ENCODE results near the gene L3MBTL2.
"Not testable (repeated sequence)": the region's sequence is repeated elsewhere in the genome, so short reads cannot be mapped to it uniquely, and the experiment has no call there.

The L3MBTL2 gene

GRCh38 chr22:41241133-41241676, 36.1 kb downstream of the L3MBTL2 start:
- DNase-seq (ENCODE audit: low spot score) = no peak

- no peak for DNase-seq (ENCODE audit: low spot score)
These were observed 37.4 kb downstream of the L3MBTL2 start for GRCh38 chr22:41242396-41243117.

- no peak for DNase-seq (ENCODE audit: low spot score)
These were observed 38.2 kb downstream of the L3MBTL2 start for GRCh38 chr22:41243361-41243760.

GRCh38 chr22:41245917-41246499, 40.9 kb downstream of the L3MBTL2 start:
- peak; percentile 80 for DNase-seq (ENCODE audit: low spot score)

GRCh38 chr22:41247703-41248102, 42.6 kb downstream of the L3MBTL2 start:
- no peak for DNase-seq (ENCODE audit: low spot score)

GRCh38 chr22:41248314-41248713, 43.2 kb downstream of the L3MBTL2 start:
- no peak for DNase-seq (ENCODE audit: low spot score)

- no peak for DNase-seq (ENCODE audit: low spot score)
These were observed 43.6 kb downstream of the L3MBTL2 start for GRCh38 chr22:41248758-41249157.

- no peak for DNase-seq (ENCODE audit: low spot score)
These were observed 44.3 kb downstream of the L3MBTL2 start for GRCh38 chr22:41249442-41249841.

- DNase-seq (ENCODE audit: low spot score) = no peak
These were observed 45.0 kb downstream of the L3MBTL2 start for GRCh38 chr22:41250127-41250526.

- no peak for DNase-seq (ENCODE audit: low spot score)
These were observed 47.3 kb downstream of the L3MBTL2 start for GRCh38 chr22:41252365-41252764.

GRCh38 chr22:41254230-41254629, 49.1 kb downstream of the L3MBTL2 start:
- DNase-seq (ENCODE audit: low spot score) = no peak

GRCh38 chr22:41256254-41257253, 51.4 kb downstream of the L3MBTL2 start:
- DNase-seq (ENCODE audit: low spot score) = peak; percentile 78

- DNase-seq (ENCODE audit: low spot score) = no peak
These were observed 52.6 kb downstream of the L3MBTL2 start for GRCh38 chr22:41257696-41258095.

GRCh38 chr22:41259756-41260155, 54.6 kb downstream of the L3MBTL2 start:
- DNase-seq (ENCODE audit: low spot score) = not testable (repeated sequence)

- DNase-seq (ENCODE audit: low spot score) = no peak
These were observed 55.8 kb downstream of the L3MBTL2 start for GRCh38 chr22:41260871-41261270.

- no peak for DNase-seq (ENCODE audit: low spot score)
These were observed 56.6 kb downstream of the L3MBTL2 start for GRCh38 chr22:41261541-41262249.

- DNase-seq (ENCODE audit: low spot score) = no peak
These were observed 57.2 kb downstream of the L3MBTL2 start for GRCh38 chr22:41262250-41262765.

GRCh38 chr22:41263704-41264103, 58.6 kb downstream of the L3MBTL2 start:
- DNase-seq (ENCODE audit: low spot score) = no peak

GRCh38 chr22:41264408-41264941, 59.4 kb downstream of the L3MBTL2 start:
- DNase-seq (ENCODE audit: low spot score) = no peak

- no peak for DNase-seq (ENCODE audit: low spot score)
These were observed 62.8 kb downstream of the L3MBTL2 start for GRCh38 chr22:41267958-41268357.

GRCh38 chr22:41271787-41272186, 66.7 kb downstream of the L3MBTL2 start:
- DNase-seq (ENCODE audit: low spot score) = no peak

Measured in iPS-NIHi11 (cell line).